DND-41 (cell line): ENCODE measurements around the gene DBNDD2.

Experiments used
- ATAC-seq: fragments of 200-7000 bp; cut with Tn5 transposase; 3 replicates; pipeline ENCODE4 v1.9.1; 2021; ENCODE audit warnings: low read depth; ENCODE audit not compliant: insufficient read depth
- DNase-seq: peaks from one replicate; pipeline ENCODE4 v3.0.0-alpha.2; 2020
- H2AFZ ChIP-seq: 2 replicates; pipeline ENCODE4 v1.6.0; 2012; ENCODE audit warnings: low read depth, low read length
- H3K27ac ChIP-seq: 2 replicates; pipeline ENCODE4 v1.5.1; 2012; ENCODE audit warnings: low read length, inconsistent platforms
- H3K27me3 ChIP-seq: fragments of 200-600 bp; sonication (generic); 2 replicates; pipeline ENCODE4 v1.6.0; 2012; ENCODE audit warnings: low read length, mild to moderate bottlenecking, inconsistent platforms; ENCODE audit not compliant: insufficient read depth, poor library complexity
- H3K36me3 ChIP-seq: 2 replicates; pipeline ENCODE4 v1.5.1; 2012; ENCODE audit warnings: low read length, inconsistent platforms; ENCODE audit not compliant: insufficient read depth
- H3K4me1 ChIP-seq: 2 replicates; pipeline ENCODE4 v1.5.1; 2012; ENCODE audit warnings: mild to moderate bottlenecking, low read length; ENCODE audit not compliant: insufficient read depth
- H3K4me2 ChIP-seq: 2 replicates; pipeline ENCODE4 v1.6.0; 2012; ENCODE audit warnings: mild to moderate bottlenecking, moderate library complexity, low read length, inconsistent platforms; ENCODE audit not compliant: insufficient read depth
- H3K4me3 ChIP-seq, 2 experiments: fragments of 200-600 bp in 1 of 2; shearing (Covaris generic) in 1 of 2; 2 replicates each; pipeline ENCODE4 v1.5.1; 2012 to 2016; ENCODE audit warnings: inconsistent platforms in 2 of 2, low read length in 2 of 2, mild to moderate bottlenecking in 2 of 2, low read depth in 1 of 2, moderate library complexity in 1 of 2
- H3K79me2 ChIP-seq: 2 replicates; pipeline ENCODE4 v1.6.0; 2012; ENCODE audit warnings: low read length, inconsistent platforms; ENCODE audit not compliant: insufficient read depth
- H3K9ac ChIP-seq: 2 replicates; pipeline ENCODE4 v1.6.0; 2012; ENCODE audit warnings: low read depth, mild to moderate bottlenecking, inconsistent platforms, low read length, moderate library complexity
- H3K9me3 ChIP-seq: 2 replicates; pipeline ENCODE4 v1.5.1; 2012; ENCODE audit warnings: low read length, moderate library complexity, mild to moderate bottlenecking, inconsistent platforms; ENCODE audit not compliant: insufficient read depth, severe bottlenecking
- H4K20me1 ChIP-seq: 2 replicates; pipeline ENCODE4 v1.6.0; 2012; ENCODE audit warnings: low read length; ENCODE audit not compliant: insufficient read depth
- CTCF ChIP-seq: IDR thresholded peaks from 2 replicates; pipeline ENCODE4 v1.5.1; 2012; ENCODE audit warnings: borderline replicate concordance, low read length, moderate library complexity, mild to moderate bottlenecking; ENCODE audit not compliant: poor library complexity, severe bottlenecking; ENCODE audit errors: extremely low read depth
- EZH2 ChIP-seq: IDR thresholded peaks from 3 replicates; pipeline ENCODE4 v1.6.1; 2012; ENCODE audit warnings: borderline replicate concordance, low read depth, mild to moderate bottlenecking, moderate library complexity, low read length, inconsistent platforms; ENCODE audit not compliant: severe bottlenecking

Gene DBNDD2

GRCh38 chr20:45433976-45434375 lies 25.9 kb downstream of the DBNDD2 start:
- Histone ChIP-seq H2AFZ (no peak overlapping the region), H3K27ac (no peak overlapping the region), H3K27me3 (no peaks in the 10 kb centered on the region), H3K4me1 (peaks cover 25% of the 10 kb centered on the region), H3K4me2 (no peak overlapping the region), H3K9ac (no peak overlapping the region), H3K36me3 (no peaks in the 10 kb centered on the region), H3K4me3 (no peak overlapping the region), H3K9me3 (no peaks in the 10 kb centered on the region), H3K79me2 (no peaks in the 10 kb centered on the region), H4K20me1 (no peaks in the 10 kb centered on the region)
- TF ChIP-seq CTCF = no peak
- TF ChIP-seq EZH2 = no peak
- ATAC-seq = no peak
- DNase-seq = no peak

GRCh38 chr20:45436732-45437485 lies 28.8 kb downstream of the DBNDD2 start:
- H3K36me3 ChIP-seq = no peaks in the 10 kb centered on the region
- H3K9me3 ChIP-seq = no peaks in the 10 kb centered on the region
- TF ChIP-seq EZH2 = no peak
- TF ChIP-seq CTCF = peak; percentile 98
- no peaks in the 10 kb centered on the region for H4K20me1 ChIP-seq
- DNase-seq (peak; percentile 89), ATAC-seq (peak; percentile 98)
- peak overlapping the region; percentile 81 for H2AFZ ChIP-seq
- H3K27me3 ChIP-seq = no peaks in the 10 kb centered on the region
- H3K4me2 ChIP-seq = peak overlapping the region; percentile 79
- H3K9ac ChIP-seq = peak overlapping the region; percentile 55
- no peak overlapping the region; the same call in 1 of the 2 replicates for H3K27ac ChIP-seq
- H3K4me3 ChIP-seq = peak overlapping the region; percentile 11 to 57; a peak in 3 of 4 replicates
- H3K79me2 ChIP-seq = no peaks in the 10 kb centered on the region
- H3K4me1 ChIP-seq = peaks cover 19% of the 10 kb centered on the region

GRCh38 chr20:45440424-45440823 lies 32.3 kb downstream of the DBNDD2 start:
- ATAC-seq = no peak

More at GRCh38 chr20:45440424-45440823, 32.3 kb downstream of the DBNDD2 start:
- DNase-seq = no peak
- Histone ChIP-seq H2AFZ (no peak overlapping the region), H3K9me3 (no peaks in the 10 kb centered on the region), H3K4me1 (peaks cover 23% of the 10 kb centered on the region), H3K79me2 (no peaks in the 10 kb centered on the region), H4K20me1 (no peaks in the 10 kb centered on the region), H3K27ac (no peak overlapping the region), H3K4me3 (no peak overlapping the region), H3K9ac (no peak overlapping the region), H3K27me3 (no peaks in the 10 kb centered on the region), H3K36me3 (no peaks in the 10 kb centered on the region), H3K4me2 (no peak overlapping the region)
- TF ChIP-seq EZH2 (no peak), CTCF (no peak)
